K562 (cell line): ENCODE results near the gene MYO3B. TPM values are rescaled to one million over a fixed set of nuclear protein-coding genes. Genes with fewer than 3 reads are reported as not detected.

ENCODE experiments used
- ATF1 ChIP-seq, 2 experiments: fragments of 450-650 bp in 1 of 2; IDR thresholded peaks; 2 replicates each; pipeline ENCODE4 v1.6.1; 2016; ENCODE audit warnings: missing compliant biosample characterization in 1 of 2, missing genetic modification characterization in 1 of 2
- BDP1 ChIP-seq: IDR thresholded peaks from 3 replicates; pipeline ENCODE4 v1.6.1; 2011; ENCODE audit not compliant: insufficient read length, insufficient read depth
- C11orf30 ChIP-seq: fragments of 450-650 bp; IDR thresholded peaks from 2 replicates; pipeline ENCODE4 v1.6.1; 2016; ENCODE audit warnings: low read depth, mild to moderate bottlenecking
- CBFA2T2 ChIP-seq: fragments of 450-650 bp; conservative IDR thresholded peaks from 2 replicates; pipeline ENCODE4 v1.6.1; 2017; ENCODE audit warnings: mild to moderate bottlenecking
- CEBPB ChIP-seq: fragments of 450-650 bp; IDR thresholded peaks from 2 replicates; pipeline ENCODE4 v1.6.1; 2016; ENCODE audit warnings: missing genetic modification characterization, missing compliant biosample characterization
- CHD2 ChIP-seq: IDR thresholded peaks from 2 replicates; pipeline ENCODE4 v1.6.1; 2011; ENCODE audit warnings: low read depth, low read length
- CREB5 ChIP-seq: fragments of 250-450 bp; sonication (Bioruptor Pico); IDR thresholded peaks from 2 replicates; pipeline ENCODE4 v1.5.0; 2020; ENCODE audit warnings: mild to moderate bottlenecking
- DACH1 ChIP-seq: fragments of 450-650 bp; IDR thresholded peaks from 2 replicates; pipeline ENCODE4 v1.6.1; 2018; ENCODE audit not compliant: partially characterized antibody
- ETV5 ChIP-seq: sonication (generic); formaldehyde crosslinking; IDR thresholded peaks from 2 replicates; pipeline ENCODE4 v1.4.0; 2020; ENCODE audit warnings: low read depth, mild to moderate bottlenecking, missing genetic modification reagents
- GTF2F1 ChIP-seq: IDR thresholded peaks from 2 replicates; pipeline ENCODE4 v1.6.1; 2011; ENCODE audit warnings: low read depth, low read length, improper control_type of control experiment
- HDGF ChIP-seq: fragments of 450-650 bp; IDR thresholded peaks from 2 replicates; pipeline ENCODE4 v1.6.1; 2016
- HMG20B ChIP-seq: fragments of 250-450 bp; sonication (Bioruptor Pico); IDR thresholded peaks from 2 replicates; pipeline ENCODE4 v1.5.0; 2021; ENCODE audit warnings: mild to moderate bottlenecking
- KHSRP ChIP-seq: fragments of 450-650 bp; IDR thresholded peaks from 2 replicates; pipeline ENCODE4 v1.6.1; 2017
- PTTG1 ChIP-seq: fragments of 450-650 bp; IDR thresholded peaks from 2 replicates; pipeline ENCODE4 v1.6.1; 2016; ENCODE audit warnings: low read depth, mild to moderate bottlenecking, missing genetic modification characterization, missing compliant biosample characterization
- PYGO2 ChIP-seq: fragments of 450-650 bp; IDR thresholded peaks from 2 replicates; pipeline ENCODE4 v1.6.1; 2016; ENCODE audit warnings: mild to moderate bottlenecking, missing genetic modification characterization, moderate library complexity, missing compliant biosample characterization
- RB1 ChIP-seq: fragments of 450-650 bp; IDR thresholded peaks from 2 replicates; pipeline ENCODE4 v1.6.1; 2017; ENCODE audit warnings: low read depth, mild to moderate bottlenecking
- RBM39 ChIP-seq: fragments of 200-400 bp; formaldehyde crosslinking; optimal IDR thresholded peaks from 2 replicates; pipeline ENCODE3; 2018; ENCODE audit warnings: low read depth, low read length
- RCOR1 ChIP-seq, 2 experiments: IDR thresholded peaks; 2 replicates each; pipeline ENCODE4 v1.6.1; 2012; ENCODE audit warnings: low read depth in 2 of 2, low read length in 2 of 2, borderline replicate concordance in 1 of 2, improper control_type of control experiment in 1 of 2
- RFX7 ChIP-seq: fragments of 250-450 bp; sonication (Bioruptor Pico); IDR thresholded peaks from 2 replicates; pipeline ENCODE4 v1.5.1; 2021; ENCODE audit warnings: mild to moderate bottlenecking
- SMAD4 ChIP-seq: fragments of 250-450 bp; sonication (Bioruptor Pico); conservative IDR thresholded peaks from 2 replicates; pipeline ENCODE4 v1.8.0; 2021; ENCODE audit warnings: inconsistent platforms, mild to moderate bottlenecking, moderate library complexity
- TAL1 ChIP-seq: fragments of 450-650 bp; IDR thresholded peaks from 2 replicates; pipeline ENCODE4 v1.6.1; 2016; ENCODE audit warnings: mild to moderate bottlenecking
- TBL1XR1 ChIP-seq, 2 experiments: IDR thresholded peaks; 2 replicates each; pipeline ENCODE4 v1.6.1; 2012; ENCODE audit warnings: improper control_type of control experiment in 2 of 2, low read length in 2 of 2, mild to moderate bottlenecking in 1 of 2
- TFAP4 ChIP-seq: sonication (generic); formaldehyde crosslinking; IDR thresholded peaks from 2 replicates; pipeline ENCODE4 v1.8.0; 2022; ENCODE audit warnings: missing genetic modification reagents, mild to moderate bottlenecking, moderate library complexity, borderline replicate concordance
- ZNF143 ChIP-seq: sonication (generic); formaldehyde crosslinking; IDR thresholded peaks from 2 replicates; pipeline ENCODE4 v1.9.0; 2022; ENCODE audit warnings: mild to moderate bottlenecking, missing genetic modification reagents
- ZNF384 ChIP-seq: IDR thresholded peaks from 2 replicates; pipeline ENCODE4 v1.6.1; 2012; ENCODE audit warnings: low read depth, low read length, improper control_type of control experiment
- ZNF551 ChIP-seq: fragments of 250-450 bp; sonication (Bioruptor Pico); IDR thresholded peaks from 2 replicates; pipeline ENCODE4 v1.5.0; 2021; ENCODE audit warnings: mild to moderate bottlenecking, moderate library complexity
- ZNF696 ChIP-seq: fragments of 250-450 bp; sonication (Bioruptor Pico); conservative IDR thresholded peaks from 2 replicates; pipeline ENCODE4 v1.4.0; 2020; ENCODE audit warnings: mild to moderate bottlenecking, moderate library complexity
- ZNF75A ChIP-seq: fragments of 450-650 bp; formaldehyde crosslinking; IDR thresholded peaks from 2 replicates; pipeline ENCODE4 v1.4.0; 2020; ENCODE audit warnings: mild to moderate bottlenecking
- polyA plus RNA-seq, 8 experiments: library from polyadenylated mRNA; depleted of rRNA in 4 of 8; stranded (reverse) in 5 of 8; unstranded in 3 of 8; fragments of >200 nt; fragmentation: Nextera tagmentation in 2 of 8; fragmentation: Illumina TruSeq in 1 of 8; extraction: Ambion mirVana in 2 of 8; extraction: Trizol in 1 of 8; gene quantifications; 2 replicates each; pipeline versions ENCODE4 v1.2.1 to v1.2.3, GENCODE V29; 2011 to 2014; ENCODE audit warnings: inconsistent platforms in 1 of 8, missing spikeins in 1 of 8
- total RNA-seq, 7 experiments: library from RNA; depleted of rRNA in 6 of 7; stranded (reverse); fragments of >200 nt in 6 of 7; fragmentation: Illumina TruSeq in 2 of 7; extraction: Trizol in 2 of 7; gene quantifications; 2 replicates each; pipeline versions ENCODE4 v1.2.1 to v1.2.3, GENCODE V29; 2011 to 2021; ENCODE audit warnings: low replicate concordance in 1 of 7
- TF ChIP-seq, protein P1 (sequence below), 2 experiments: fragments of 450-650 bp; IDR thresholded peaks; 2 replicates each; pipeline ENCODE4 v1.6.1; 2016

The MYO3B gene
- total and polyA plus RNA-seq, 9 of the 15 experiments (the other 6 are each of a cell fraction or from before 2014, with no cell fraction given): 2.7 to 6.5 (median 3.6) TPM

DNA sequence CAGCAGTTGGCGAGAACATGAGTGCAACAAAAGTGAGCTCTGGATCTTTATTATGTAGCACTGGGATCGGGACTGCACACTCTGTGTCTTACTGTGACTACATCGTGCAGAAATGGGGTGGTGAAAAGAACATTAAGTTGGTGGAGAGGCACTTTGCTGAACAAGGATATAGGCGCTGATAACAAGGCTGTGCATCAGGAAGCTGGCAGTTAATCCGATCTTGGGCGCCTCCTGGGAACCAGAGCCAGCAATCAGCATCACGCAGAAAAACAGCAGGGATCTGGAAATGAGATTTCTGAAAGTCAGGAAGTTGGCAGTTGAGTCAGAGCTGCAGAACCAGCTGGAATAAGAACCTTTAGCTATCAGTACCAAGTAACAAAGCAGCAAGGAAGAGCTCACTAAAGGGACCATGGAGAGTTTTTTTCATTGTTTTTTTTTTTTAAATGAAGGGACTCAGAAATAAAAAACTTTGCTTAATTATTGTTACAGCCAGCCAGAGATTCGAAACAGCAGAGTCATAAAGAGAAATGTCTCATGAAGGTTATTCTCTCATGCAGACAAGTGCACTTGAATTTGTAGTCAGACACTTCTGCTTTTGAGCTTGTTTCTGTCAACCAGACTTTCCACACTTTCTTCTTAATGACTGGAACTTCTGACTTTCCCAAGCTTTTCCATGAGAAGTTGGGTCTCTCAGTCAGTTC lies 22.8 kb upstream of the MYO3B start (continued):
- TF ChIP-seq CBFA2T2: peak; percentile 90
- no peak for TF ChIP-seq ETV5 (CRISPR knock-in tag)
- TF ChIP-seq GTF2F1: no peak
- peak; percentile 44; the same call in 1 of the 2 replicates for TF ChIP-seq TFAP4 (CRISPR knock-in tag)
- no peak for TF ChIP-seq RB1
- peak; percentile 74 for TF ChIP-seq TAL1
- no peak for TF ChIP-seq PTTG1 (tag)
- no peak for TF ChIP-seq HMG20B (CRISPR knock-in tag)
- TF ChIP-seq CREB5 (CRISPR knock-in tag): no peak
- TF ChIP-seq ZNF696 (CRISPR knock-in tag): no peak
- TF ChIP-seq RBM39: no peak
- no peak for TF ChIP-seq CHD2
- no peak for TF ChIP-seq KHSRP
- 0 out of 2 replicates have a peak, but pooled peaks have one; percentile 40 for TF ChIP-seq HDGF
- peak; percentile 68 to 87; a peak in 3 of 4 replicates for TF ChIP-seq RCOR1 (IDR thresholded peaks at IDR 0.05; ENCODE audit: borderline replicate concordance in 1 of 2, low read depth in 2 of 2, low read length in 2 of 2)
- TF ChIP-seq PYGO2 (tag): no peak
- TF ChIP-seq, protein P1, sequence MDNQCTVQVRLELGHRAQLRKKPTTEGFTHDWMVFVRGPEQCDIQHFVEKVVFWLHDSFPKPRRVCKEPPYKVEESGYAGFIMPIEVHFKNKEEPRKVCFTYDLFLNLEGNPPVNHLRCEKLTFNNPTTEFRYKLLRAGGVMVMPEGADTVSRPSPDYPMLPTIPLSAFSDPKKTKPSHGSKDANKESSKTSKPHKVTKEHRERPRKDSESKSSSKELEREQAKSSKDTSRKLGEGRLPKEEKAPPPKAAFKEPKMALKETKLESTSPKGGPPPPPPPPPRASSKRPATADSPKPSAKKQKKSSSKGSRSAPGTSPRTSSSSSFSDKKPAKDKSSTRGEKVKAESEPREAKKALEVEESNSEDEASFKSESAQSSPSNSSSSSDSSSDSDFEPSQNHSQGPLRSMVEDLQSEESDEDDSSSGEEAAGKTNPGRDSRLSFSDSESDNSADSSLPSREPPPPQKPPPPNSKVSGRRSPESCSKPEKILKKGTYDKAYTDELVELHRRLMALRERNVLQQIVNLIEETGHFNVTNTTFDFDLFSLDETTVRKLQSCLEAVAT (IDR thresholded peaks at IDR 0.05): no peak
- TF ChIP-seq CEBPB (tag): no peak
- TF ChIP-seq ZNF384: no peak; the same call in 1 of the 2 replicates
- TF ChIP-seq SMAD4 (CRISPR knock-in tag): peak; percentile 34; the same call in 1 of the 2 replicates
- no peak for TF ChIP-seq BDP1
- peak; percentile 42 for TF ChIP-seq DACH1
- no peak for TF ChIP-seq ZNF143 (CRISPR knock-in tag)
- TF ChIP-seq RFX7 (CRISPR knock-in tag): no peak
- TF ChIP-seq C11orf30: no peak
- TF ChIP-seq TBL1XR1 (IDR thresholded peaks at IDR 0.05; ENCODE audit: low read length in 2 of 2): peak in 1 of 2 experiments; percentile 58; a peak in 1 of 4 replicates
- TF ChIP-seq ZNF75A (CRISPR knock-in tag): no peak
- TF ChIP-seq ATF1 (CRISPR knock-in tag; IDR thresholded peaks at IDR 0.05): no peak
- TF ChIP-seq ATF1 (tag; IDR thresholded peaks at IDR 0.05): peak; percentile 38; the same call in 1 of the 2 replicates
- no peak for TF ChIP-seq ZNF551
